Measurements from ENCODE around the gene ITGA5.

The ITGA5 gene

DNA sequence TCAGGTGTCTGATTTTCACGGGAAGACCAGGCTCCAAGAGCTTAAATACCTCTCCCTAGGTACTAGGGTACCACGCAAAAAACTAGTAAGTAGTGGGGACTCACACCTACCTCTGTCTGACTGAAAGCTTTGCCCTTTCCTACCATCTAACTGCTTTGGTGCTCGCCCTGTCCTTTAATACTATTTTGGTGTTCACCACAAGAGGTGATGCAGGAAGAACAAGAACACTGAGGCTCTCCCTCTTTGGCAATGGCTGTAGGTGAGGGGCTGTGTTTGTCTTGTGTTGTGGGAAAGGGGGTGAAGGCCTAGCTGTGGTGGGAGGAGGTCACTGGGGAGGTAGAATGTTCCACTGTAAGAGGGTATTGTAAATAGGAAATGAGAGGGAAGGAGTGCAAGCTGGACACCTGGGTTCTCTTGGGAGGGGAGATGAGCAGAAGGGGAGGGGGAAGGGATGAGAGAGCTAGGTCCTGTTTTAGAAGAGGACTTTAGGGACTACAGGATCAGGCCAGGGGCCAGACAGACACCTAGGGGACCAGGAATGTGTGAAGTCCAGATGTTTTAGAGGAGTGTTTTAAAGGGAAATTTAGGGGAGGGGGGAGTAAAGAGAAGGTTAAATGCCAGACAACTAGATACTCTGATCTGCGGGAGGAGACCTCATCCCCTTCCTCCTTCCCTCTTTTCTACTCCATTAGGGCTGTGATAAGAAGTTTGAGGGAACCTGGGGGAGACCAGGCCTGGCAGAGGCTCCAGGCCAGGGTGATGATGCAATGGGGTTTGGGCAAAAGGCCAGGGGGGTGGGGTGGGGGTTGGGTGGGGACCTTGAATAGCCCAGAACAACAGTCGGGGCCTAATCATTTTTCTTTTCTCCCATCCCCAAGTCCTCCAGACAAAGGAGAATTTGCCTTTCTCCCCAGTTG, 2.1 kb downstream of the ITGA5 start:
- Histone ChIP-seq H3K79me1 (ENCODE audit: low read depth, low read length) (peaks cover 4% of the 10 kb centered on the region), H3K27me3 (ENCODE audit: control insufficient read depth in 3 of 3, insufficient read depth in 3 of 3, low read depth in 1 of 3, low read length in 3 of 3) (peaks cover 0 to 15% (median 0%) of the 10 kb centered on the region in 3 experiments), H3K9me3 (replicated peaks in 1 of 2; ENCODE audit: control insufficient read depth in 2 of 2, insufficient read depth in 1 of 2, low read depth in 1 of 2, low read length in 2 of 2) (no peaks in the 10 kb centered on the region), H3K27ac (replicated peaks; ENCODE audit: low read length) (no peak overlapping the region), H3K4me1 (ENCODE audit: control insufficient read depth in 2 of 2, insufficient read depth in 1 of 2, low read depth in 1 of 2, low read length in 2 of 2) (peaks cover 15 to 25% of the 10 kb centered on the region in 2 donors), H3K4me2 (ENCODE audit: insufficient read depth, low read length, poor library complexity, severe bottlenecking) (no peak overlapping the region), H4K8ac (ENCODE audit: low read depth, low read length) (no peak overlapping the region), H2AK5ac (ENCODE audit: low read depth, low read length) (no peak overlapping the region), H2BK12ac (ENCODE audit: low read length) (no peak overlapping the region), H3K4me3 (ENCODE audit: low read length in 2 of 2) (peak overlapping the region in 1 of 2 donors; percentile 86), H2BK120ac (ENCODE audit: low read depth, low read length) (no peak overlapping the region), H3K9ac (ENCODE audit: low read depth, low read length, poor library complexity) (no peak overlapping the region), H4K91ac (ENCODE audit: low read depth, low read length, poor library complexity) (no peak overlapping the region), H3K23ac (ENCODE audit: low read depth, low read length, poor library complexity) (no peak overlapping the region), H2BK5ac (ENCODE audit: low read length) (no peak overlapping the region), H3K36me3 (replicated peaks in 1 of 2; ENCODE audit: control insufficient read depth in 2 of 2, insufficient read depth in 2 of 2, low read length in 2 of 2) (peaks cover 0 to 2% of the 10 kb centered on the region in 2 donors), H2BK15ac (ENCODE audit: low read length) (no peak overlapping the region), H3K18ac (ENCODE audit: low read length) (no peak overlapping the region), H3K4ac (ENCODE audit: low read length) (no peak overlapping the region), H3K14ac (ENCODE audit: low read length) (no peak overlapping the region), H2AFZ (ENCODE audit: low read length) (peak overlapping the region; percentile 98)
- DNase-seq (ENCODE audit: low spot score) = no peak
- no CpG with 5 or more reads among the region's 5 CpGs for WGBS, 2 donors (ENCODE audit: extremely low coverage in 2 of 2, insufficient read length in 2 of 2, insufficient replicate concordance in 1 of 2)

DNA sequence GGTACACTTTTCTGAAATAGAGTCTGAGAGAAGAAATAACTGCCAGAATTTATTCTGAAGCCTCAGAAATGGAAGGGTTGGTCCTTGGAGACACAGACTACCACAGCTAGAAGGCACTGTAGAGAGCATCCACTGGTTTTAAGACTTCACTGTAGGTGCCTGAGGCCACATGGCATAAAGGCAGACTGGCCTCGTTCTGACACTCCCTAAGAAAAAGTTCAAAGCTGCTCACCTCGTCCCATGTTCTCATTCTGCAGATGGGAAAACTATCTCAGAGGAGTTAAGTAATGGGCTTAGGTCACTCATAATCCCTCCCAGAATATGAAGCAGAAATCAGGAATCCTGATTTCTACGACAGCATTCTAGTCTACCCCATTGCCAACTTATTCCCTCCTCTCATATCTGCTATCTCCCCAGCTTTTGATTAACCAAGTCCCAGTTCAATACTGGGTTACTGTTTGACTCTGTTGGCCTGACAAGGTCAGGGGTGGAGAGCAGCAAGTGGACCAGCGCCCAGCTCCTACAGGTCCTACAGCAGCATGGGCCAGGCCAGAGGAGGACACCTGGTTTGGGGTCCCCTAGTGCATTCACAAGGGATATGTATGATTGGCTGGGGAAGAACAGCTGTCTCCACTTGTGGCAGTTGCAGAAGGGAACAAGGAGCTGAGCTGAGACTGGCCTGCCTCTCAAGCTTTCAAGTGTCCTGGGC, 3.7 kb downstream of the ITGA5 start:
- peaks cover 0 to 2% (median 0%) of the 10 kb centered on the region in 3 experiments for H3K27me3 ChIP-seq (ENCODE audit: control insufficient read depth in 3 of 3, insufficient read depth in 3 of 3, low read depth in 1 of 3, low read length in 3 of 3)
- H3K4me1 ChIP-seq (ENCODE audit: control insufficient read depth in 2 of 2, insufficient read depth in 1 of 2, low read depth in 1 of 2, low read length in 2 of 2) = peaks cover 10 to 17% of the 10 kb centered on the region in 2 donors
- H2AFZ ChIP-seq (ENCODE audit: low read length) = no peak overlapping the region
- H2AK5ac ChIP-seq (ENCODE audit: low read depth, low read length) = no peak overlapping the region
- no peak overlapping the region for H2BK15ac ChIP-seq (ENCODE audit: low read length)
- no peak for DNase-seq (ENCODE audit: low spot score)
- H3K4ac ChIP-seq (ENCODE audit: low read length) = no peak overlapping the region
- H3K4me2 ChIP-seq (ENCODE audit: insufficient read depth, low read length, poor library complexity, severe bottlenecking) = no peak overlapping the region
- peaks cover 5% of the 10 kb centered on the region in 2 donors for H3K36me3 ChIP-seq (replicated peaks in 1 of 2; ENCODE audit: control insufficient read depth in 2 of 2, insufficient read depth in 2 of 2, low read length in 2 of 2)
- H2BK12ac ChIP-seq (ENCODE audit: low read length) = no peak overlapping the region
- no peak overlapping the region for H3K27ac ChIP-seq (replicated peaks; ENCODE audit: low read length)
- no peak overlapping the region for H2BK5ac ChIP-seq (ENCODE audit: low read length)
- no peaks in the 10 kb centered on the region for H3K9me3 ChIP-seq (replicated peaks in 1 of 2; ENCODE audit: control insufficient read depth in 2 of 2, insufficient read depth in 1 of 2, low read depth in 1 of 2, low read length in 2 of 2)
- no peak overlapping the region for H4K8ac ChIP-seq (ENCODE audit: low read depth, low read length)
- H2BK120ac ChIP-seq (ENCODE audit: low read depth, low read length) = no peak overlapping the region
- no peak overlapping the region for H3K18ac ChIP-seq (ENCODE audit: low read length)
- peaks cover 7% of the 10 kb centered on the region for H3K79me1 ChIP-seq (ENCODE audit: low read depth, low read length)
- no peak overlapping the region for H3K4me3 ChIP-seq (ENCODE audit: low read length in 2 of 2)
- no peak overlapping the region for H3K23ac ChIP-seq (ENCODE audit: low read depth, low read length, poor library complexity)
- no peak overlapping the region for H3K14ac ChIP-seq (ENCODE audit: low read length)
- H3K9ac ChIP-seq (ENCODE audit: low read depth, low read length, poor library complexity) = no peak overlapping the region
- H4K91ac ChIP-seq (ENCODE audit: low read depth, low read length, poor library complexity) = no peak overlapping the region
- no CpG with 5 or more reads among the region's 4 CpGs for WGBS, 2 donors (ENCODE audit: extremely low coverage in 2 of 2, insufficient read length in 2 of 2, insufficient replicate concordance in 1 of 2)

GRCh38 chr12:54413284-54414190, 5.5 kb downstream of the ITGA5 start:
- Histone ChIP-seq H3K4me2 (ENCODE audit: insufficient read depth, low read length, poor library complexity, severe bottlenecking) (no peak overlapping the region), H3K79me1 (ENCODE audit: low read depth, low read length) (peaks cover 7% of the 10 kb centered on the region), H4K91ac (ENCODE audit: low read depth, low read length, poor library complexity) (no peak overlapping the region), H3K9ac (ENCODE audit: low read depth, low read length, poor library complexity) (no peak overlapping the region), H2BK15ac (ENCODE audit: low read length) (no peak overlapping the region), H3K9me3 (replicated peaks in 1 of 2; ENCODE audit: control insufficient read depth in 2 of 2, insufficient read depth in 1 of 2, low read depth in 1 of 2, low read length in 2 of 2) (no peaks in the 10 kb centered on the region), H2BK120ac (ENCODE audit: low read depth, low read length) (no peak overlapping the region), H2AK5ac (ENCODE audit: low read depth, low read length) (no peak overlapping the region), H3K18ac (ENCODE audit: low read length) (no peak overlapping the region), H2BK12ac (ENCODE audit: low read length) (no peak overlapping the region), H3K4me3 (ENCODE audit: low read length in 2 of 2) (no peak overlapping the region), H2AFZ (ENCODE audit: low read length) (no peak overlapping the region), H3K27me3 (ENCODE audit: control insufficient read depth in 3 of 3, insufficient read depth in 3 of 3, low read depth in 1 of 3, low read length in 3 of 3) (no peaks in the 10 kb centered on the region), H3K27ac (replicated peaks; ENCODE audit: low read length) (no peak overlapping the region), H3K4ac (ENCODE audit: low read length) (no peak overlapping the region), H3K36me3 (replicated peaks in 1 of 2; ENCODE audit: control insufficient read depth in 2 of 2, insufficient read depth in 2 of 2, low read length in 2 of 2) (peaks cover 5 to 12% of the 10 kb centered on the region in 2 donors), H3K14ac (ENCODE audit: low read length) (no peak overlapping the region), H2BK5ac (ENCODE audit: low read length) (no peak overlapping the region), H4K8ac (ENCODE audit: low read depth, low read length) (no peak overlapping the region), H3K4me1 (ENCODE audit: control insufficient read depth in 2 of 2, insufficient read depth in 1 of 2, low read depth in 1 of 2, low read length in 2 of 2) (peaks cover 5 to 11% of the 10 kb centered on the region in 2 donors), H3K23ac (ENCODE audit: low read depth, low read length, poor library complexity) (no peak overlapping the region)
- DNase-seq (ENCODE audit: low spot score) = no peak
- WGBS, 2 donors (ENCODE audit: extremely low coverage in 2 of 2, insufficient read length in 2 of 2, insufficient replicate concordance in 1 of 2) = no CpG with 5 or more reads among the region's 9 CpGs

All from neuronal stem cell (in vitro differentiated cells).